Body of pancreas (tissue), 4 donors: Measurements from ENCODE around the gene SUGT1.
"Not testable (repeated sequence)": the region's sequence is repeated elsewhere in the genome, so short reads cannot be mapped to it uniquely, and the experiment has no call there.

ENCODE experiments used
- CTCF ChIP-seq, 7 experiments: fragments of 450-650 bp in 4 of 7; fragments of 200-600 bp in 3 of 7; sonication (generic) in 3 of 7; IDR thresholded peaks; one replicate each; pipeline ENCODE4 v1.5.1; 2016 to 2019; ENCODE audit warnings: antibody characterized with exemption in 7 of 7
- POLR2A ChIP-seq, 3 donors: fragments of 450-650 bp; IDR thresholded peaks; one replicate each; pipeline ENCODE4 v1.6.1; 2016; ENCODE audit warnings: antibody characterized with exemption in 3 of 3, mild to moderate bottlenecking in 2 of 3

GRCh38 chr13:52708266-52708665 lies 55.6 kb downstream of the SUGT1 start:
- TF ChIP-seq POLR2A, CTCF (IDR thresholded peaks at IDR 0.05): not testable (repeated sequence)
